OCI-LY7 (cell line): Measurements from ENCODE around the gene RAD51B. TPM values are rescaled to one million over a fixed set of nuclear protein-coding genes. Genes with fewer than 3 reads are reported as not detected.
A peak's percentile ranks its signal among the peaks of the same experiment; 100 is the strongest.

Source experiments
- BruUV-seq: library from RNA; stranded (reverse); fragments of 400-500 nt; replicated peaks from 2 replicates; lab custom pipeline; 2021; lab: Mats Ljungman, UMichigan
- CTCF ChIA-PET: fragments of 300-600 bp; sonication (Branson Sonifier 250); formaldehyde crosslinking; loops from one replicate; lab custom pipeline; 2022; ENCODE audit warnings: antibody characterized with exemption; ENCODE audit not compliant: unreplicated experiment; lab: Charles Lee
- POLR2A ChIA-PET: fragments of 300-600 bp; sonication (Branson Sonifier 250); formaldehyde crosslinking; loops from one replicate; lab custom pipeline; 2022; ENCODE audit warnings: antibody characterized with exemption; lab: Charles Lee
- DNase-seq: peaks from one replicate; pipeline ENCODE4 v3.0.0-alpha.2; 2015; ENCODE audit warnings: low spot score
- H2AFZ ChIP-seq: fragments of 200-600 bp; sonication (generic), shearing (Covaris generic); 2 replicates; pipeline ENCODE4 v1.6.1; 2014; ENCODE audit warnings: mild to moderate bottlenecking, antibody characterized with exemption, low read length, moderate library complexity
- H3K27ac ChIP-seq: fragments of 200-600 bp; sonication (generic); 2 replicates; pipeline ENCODE4 v1.5.1; 2014; ENCODE audit warnings: mixed run types, low read depth, mild to moderate bottlenecking, moderate library complexity, low read length, inconsistent platforms; ENCODE audit not compliant: poor library complexity, severe bottlenecking
- H3K36me3 ChIP-seq: fragments of 200-600 bp; sonication (generic); 2 replicates; pipeline ENCODE4 v1.6.1; 2014; ENCODE audit warnings: mild to moderate bottlenecking, antibody characterized with exemption, low read length, moderate library complexity, mixed read lengths; ENCODE audit not compliant: insufficient read depth
- H3K4me1 ChIP-seq: fragments of 200-600 bp; sonication (generic); 2 replicates; pipeline ENCODE4 v1.5.1; 2014; ENCODE audit warnings: mild to moderate bottlenecking, low read length; ENCODE audit not compliant: insufficient read depth, poor library complexity, severe bottlenecking
- H3K4me2 ChIP-seq: fragments of 200-600 bp; sonication (generic); 2 replicates; pipeline ENCODE4 v1.6.1; 2014; ENCODE audit warnings: mild to moderate bottlenecking, low read length
- H3K4me3 ChIP-seq: fragments of 200-600 bp; sonication (generic); 2 replicates; pipeline ENCODE4 v1.5.1; 2014; ENCODE audit warnings: mild to moderate bottlenecking, low read depth, low read length; ENCODE audit not compliant: poor library complexity, severe bottlenecking
- H3K79me2 ChIP-seq: fragments of 200-600 bp; sonication (generic); 2 replicates; pipeline ENCODE4 v1.6.1; 2016; ENCODE audit warnings: low read depth, mild to moderate bottlenecking, low read length, moderate library complexity, mixed read lengths; ENCODE audit not compliant: insufficient read depth
- H3K9me2 ChIP-seq: fragments of 200-600 bp; sonication (generic); 2 replicates; pipeline ENCODE4 v1.6.1; 2016; ENCODE audit warnings: mild to moderate bottlenecking, low read length, mixed read lengths; ENCODE audit not compliant: insufficient read depth
- H3K9me3 ChIP-seq: fragments of 200-600 bp; sonication (generic); 2 replicates; pipeline ENCODE4 v1.6.1; 2014; ENCODE audit warnings: mild to moderate bottlenecking, mixed run types, low read length, mixed read lengths
- H4K20me1 ChIP-seq: fragments of 200-600 bp; sonication (generic); 2 replicates; pipeline ENCODE4 v1.6.1; 2014; ENCODE audit warnings: mild to moderate bottlenecking, antibody characterized with exemption, low read length, moderate library complexity, mixed read lengths; ENCODE audit not compliant: insufficient read depth
- CTCF ChIP-seq: fragments of 200-600 bp; sonication (generic); conservative IDR thresholded peaks from 2 replicates; pipeline ENCODE4 v1.5.1; 2014; ENCODE audit warnings: mild to moderate bottlenecking, antibody characterized with exemption, low read length, moderate library complexity, mixed read lengths
- EZH2phosphoT487 ChIP-seq: fragments of 200-600 bp; sonication (generic); IDR thresholded peaks from 2 replicates; pipeline ENCODE4 v1.6.1; 2018; ENCODE audit warnings: low read depth, borderline replicate concordance, mild to moderate bottlenecking, mixed run types, antibody characterized with exemption, low read length, moderate library complexity, mixed read lengths
- intact Hi-C: fragments of 100-400 bp; cut with micrococcal nuclease; formaldehyde crosslinking; loops from one replicate; pipeline ENCODE4 v1.10.0; 2022; ENCODE audit not compliant: unreplicated experiment
- total RNA-seq, 2 experiments: library from RNA; depleted of rRNA in 1 of 2; stranded (reverse); fragments of >200 nt in 1 of 2; shearing (Covaris generic) in 1 of 2; gene quantifications; 2 replicates each; pipeline ENCODE4 v1.2.3, GENCODE V29; 2014 to 2022

The RAD51B gene
- total RNA-seq, 2 experiments from 2014 or later, result 41.4 to 89.9 TPM

GRCh38 chr14:68686724-68687123, 867.1 kb downstream of the RAD51B start:
- POLR2A ChIA-PET, result interaction anchor here (0.6 to 2.7 kb wide), 4 partner anchors 10 to 409 kb away, joined by 3 to 12 read pairs (median 5); no protein-coding TSS in a partner anchor
- intact Hi-C loops, result loop anchor here (5.0 kb wide), 1 partner anchor 419 kb away; no protein-coding TSS in a partner anchor
- H4K20me1 ChIP-seq, result no peaks in the 10 kb centered on the region

GRCh38 chr14:68687746-68688145, 868.2 kb downstream of the RAD51B start:
- H3K4me1 ChIP-seq, result peaks cover 80% of the 10 kb centered on the region
- H3K9me2 ChIP-seq, result no peaks in the 10 kb centered on the region
- H4K20me1 ChIP-seq, result no peaks in the 10 kb centered on the region
- ChIA-PET POLR2A (interaction anchor here (1.1 to 1.6 kb wide), 2 partner anchors 174 to 316 kb away, joined by 4 to 6 read pairs; no protein-coding TSS in a partner anchor), CTCF (interaction anchor here (1.1 kb wide), 1 partner anchor 13 kb away, joined by 4 read pairs; no protein-coding TSS in a partner anchor)
- intact Hi-C loops, result loop anchor here (1.0 to 5.0 kb wide), 2 partner anchors 404 to 420 kb away; no protein-coding TSS in a partner anchor
- H3K36me3 ChIP-seq, result no peaks in the 10 kb centered on the region
- H3K79me2 ChIP-seq, result no peaks in the 10 kb centered on the region
- no peak overlapping the region for H3K27ac ChIP-seq
- no peak for TF ChIP-seq CTCF
- TF ChIP-seq EZH2phosphoT487, result no peak
- peak overlapping the region; percentile 77; the same call in 1 of the 2 replicates for H3K4me2 ChIP-seq
- no TSS peak for BruUV-seq
- H3K9me3 ChIP-seq, result no peaks in the 10 kb centered on the region
- H3K4me3 ChIP-seq, result no peak overlapping the region
- no peak for DNase-seq
- H2AFZ ChIP-seq, result no peak overlapping the region

More at GRCh38 chr14:68686724-68687123, 867.1 kb downstream of the RAD51B start:
- CTCF ChIA-PET, result no interaction called here
- Histone ChIP-seq H3K4me3 (no peak overlapping the region), H2AFZ (no peak overlapping the region), H3K27ac (peak overlapping the region; percentile 97), H3K9me2 (no peaks in the 10 kb centered on the region), H3K4me2 (peak overlapping the region; percentile 80), H3K36me3 (no peaks in the 10 kb centered on the region), H3K79me2 (no peaks in the 10 kb centered on the region), H3K9me3 (no peaks in the 10 kb centered on the region), H3K4me1 (peaks cover 90% of the 10 kb centered on the region)
- no TSS peak for BruUV-seq
- peak; percentile 37 for DNase-seq
- TF ChIP-seq EZH2phosphoT487 (no peak), CTCF (no peak)

GRCh38 chr14:68688872-68689371, 869.3 kb downstream of the RAD51B start:
- TF ChIP-seq EZH2phosphoT487, result no peak
- TF ChIP-seq CTCF, result peak; percentile 53; the same call in 1 of the 2 replicates
- intact Hi-C loops, result loop anchor here (1.0 to 5.0 kb wide), 2 partner anchors 406 to 422 kb away; no protein-coding TSS in a partner anchor
- Histone ChIP-seq H3K27ac (peak overlapping the region; percentile 84), H3K9me2 (no peaks in the 10 kb centered on the region), H3K4me1 (peaks cover 68% of the 10 kb centered on the region), H3K9me3 (no peaks in the 10 kb centered on the region), H2AFZ (peak overlapping the region; percentile 45; the same call in 1 of the 2 replicates), H4K20me1 (no peaks in the 10 kb centered on the region), H3K36me3 (no peaks in the 10 kb centered on the region), H3K4me2 (peak overlapping the region; percentile 77), H3K79me2 (no peaks in the 10 kb centered on the region), H3K4me3 (peak overlapping the region; percentile 43)
- peak; percentile 86 for DNase-seq
- BruUV-seq, result no TSS peak
- CTCF ChIA-PET, result interaction anchor here (0.7 to 1.1 kb wide), 4 partner anchors 12 to 118 kb away, joined by 3 to 4 read pairs (median 4); no protein-coding TSS in a partner anchor
- POLR2A ChIA-PET, result interaction anchor here (0.6 to 2.3 kb wide), 8 partner anchors 11 to 412 kb away, joined by 3 to 16 read pairs (median 4); no protein-coding TSS in a partner anchor
